AG09319 (cell line): Measurements from ENCODE around the gene GGA3.
"Not testable (repeated sequence)": the region's sequence is repeated elsewhere in the genome, so short reads cannot be mapped to it uniquely, and the experiment has no call there.

ENCODE experiments used
- DNase-seq: peaks from one replicate; pipeline ENCODE4 v3.0.0-alpha.2; 2010; ENCODE audit warnings: low read depth; ENCODE audit errors: extremely low read depth
- CTCF ChIP-seq: IDR thresholded peaks from 2 replicates; pipeline ENCODE4 v1.5.1; 2011; ENCODE audit warnings: low read depth, mild to moderate bottlenecking, inconsistent platforms, low read length, moderate library complexity

The GGA3 gene

GRCh38 chr17:75225016-75225415 is 36.4 kb downstream of the GGA3 start:
- TF ChIP-seq CTCF: no peak
- DNase-seq: no peak

- TF ChIP-seq CTCF: no peak
- no peak for DNase-seq
Observed at GRCh38 chr17:75219815-75220214, 41.6 kb downstream of the GGA3 start.

- no peak for TF ChIP-seq CTCF
- no peak for DNase-seq
Observed at GRCh38 chr17:75218131-75218530, 43.3 kb downstream of the GGA3 start.

- no peak for DNase-seq
- no peak for TF ChIP-seq CTCF
Observed at GRCh38 chr17:75209061-75209460, 52.3 kb downstream of the GGA3 start.

GRCh38 chr17:75208161-75208560 is 53.2 kb downstream of the GGA3 start:
- DNase-seq: no peak
- no peak for TF ChIP-seq CTCF

GRCh38 chr17:75207760-75208159 is 53.6 kb downstream of the GGA3 start:
- DNase-seq: no peak
- TF ChIP-seq CTCF: no peak

- not testable (repeated sequence) for DNase-seq
Observed at GRCh38 chr17:75207050-75207407, 54.4 kb downstream of the GGA3 start.

- TF ChIP-seq CTCF: no peak
- no peak for DNase-seq
Observed at GRCh38 chr17:75205793-75206163, 55.6 kb downstream of the GGA3 start.
